GM23338 (cell line): ENCODE measurements around the gene EIF2B1. TPM values are rescaled to one million over a fixed set of nuclear protein-coding genes. Genes with fewer than 3 reads are reported as not detected.

Source experiments
- ATAC-seq: fragments of 200-7000 bp; cut with Tn5 transposase; 3 replicates; pipeline ENCODE4 v1.9.1; 2020
- DNase-seq: peaks from one replicate; pipeline ENCODE4 v3.0.0-alpha.2; 2015; ENCODE audit warnings: low spot score
- H2AFZ ChIP-seq: fragments of 200-600 bp; sonication (generic); 2 replicates; pipeline ENCODE4 v1.8.0; 2016; ENCODE audit warnings: antibody characterized with exemption, mild to moderate bottlenecking, moderate library complexity
- H3F3A ChIP-seq: fragments of 200-600 bp; sonication (generic); replicated peaks from 2 replicates; pipeline ENCODE4 v1.8.0; 2017; ENCODE audit warnings: antibody characterized with exemption, mixed run types, low read depth
- H3K27ac ChIP-seq: fragments of 200-600 bp; sonication (generic); 2 replicates; pipeline ENCODE4 v1.6.1; 2016; ENCODE audit warnings: low read depth
- H3K27me3 ChIP-seq: fragments of 200-600 bp; sonication (generic); 2 replicates; pipeline ENCODE4 v1.8.0; 2016; ENCODE audit warnings: mild to moderate bottlenecking, mixed run types, moderate library complexity; ENCODE audit not compliant: insufficient read depth
- H3K36me3 ChIP-seq: fragments of 200-600 bp; sonication (generic); 2 replicates; pipeline ENCODE4 v1.8.0; 2016; ENCODE audit warnings: mild to moderate bottlenecking; ENCODE audit not compliant: insufficient read depth
- H3K4me1 ChIP-seq: fragments of 200-600 bp; sonication (generic); 2 replicates; pipeline ENCODE4 v1.8.0; 2016; ENCODE audit warnings: mild to moderate bottlenecking, moderate library complexity; ENCODE audit not compliant: insufficient read depth
- H3K4me2 ChIP-seq: fragments of 200-600 bp; sonication (generic); 2 replicates; pipeline ENCODE4 v1.7.1; 2017; ENCODE audit warnings: mixed run types
- H3K4me3 ChIP-seq: fragments of 200-600 bp; sonication (generic); 2 replicates; pipeline ENCODE4 v1.6.1; 2016; ENCODE audit warnings: mixed run types
- H3K79me2 ChIP-seq: fragments of 200-600 bp; sonication (generic); replicated peaks from 2 replicates; pipeline ENCODE4 v1.8.0; 2017; ENCODE audit warnings: mild to moderate bottlenecking; ENCODE audit not compliant: insufficient read depth
- H3K9me2 ChIP-seq: fragments of 200-600 bp; sonication (generic); 2 replicates; pipeline ENCODE4 v1.8.0; 2017; ENCODE audit not compliant: insufficient read depth
- H4K20me1 ChIP-seq: fragments of 200-600 bp; sonication (generic); replicated peaks from 2 replicates; pipeline ENCODE4 v1.8.0; 2017; ENCODE audit warnings: mild to moderate bottlenecking; ENCODE audit not compliant: insufficient read depth
- H3K27ac Mint-ChIP-seq: 2 replicates; pipeline ENCODE4 v1.8.0; 2020; ENCODE audit warnings: inconsistent platforms, mild to moderate bottlenecking, moderate library complexity, mixed read lengths
- H3K27me3 Mint-ChIP-seq: 3 replicates; pipeline ENCODE4 v1.8.0; 2022; ENCODE audit warnings: low read depth, mild to moderate bottlenecking, moderate library complexity, mixed read lengths, inconsistent platforms; ENCODE audit not compliant: insufficient read depth, poor library complexity
- H3K36me3 Mint-ChIP-seq: 3 replicates; pipeline ENCODE4 v1.8.0; 2021; ENCODE audit warnings: low read depth, mild to moderate bottlenecking, inconsistent platforms, moderate library complexity, mixed read lengths
- H3K4me1 Mint-ChIP-seq: 3 replicates; pipeline ENCODE4 v1.8.0; 2020; ENCODE audit warnings: mild to moderate bottlenecking, inconsistent platforms, mixed read lengths
- H3K4me3 Mint-ChIP-seq: 3 replicates; pipeline ENCODE4 v1.8.0; 2021; ENCODE audit warnings: moderate library complexity, mild to moderate bottlenecking, inconsistent platforms, mixed read lengths
- H3K9me3 Mint-ChIP-seq: 3 replicates; pipeline ENCODE4 v1.8.0; 2020; ENCODE audit warnings: moderate library complexity, mild to moderate bottlenecking, inconsistent platforms, mixed read lengths
- CREB1 ChIP-seq: fragments of 250-450 bp; sonication (Bioruptor Pico); IDR thresholded peaks from 2 replicates; pipeline ENCODE4 v1.5.0; 2020; ENCODE audit warnings: low read depth, mild to moderate bottlenecking, moderate library complexity
- CTCF ChIP-seq, 2 experiments: fragments of 200-600 bp in 1 of 2; sonication (generic) in 1 of 2; conservative IDR thresholded peaks; 2 replicates each; pipeline versions ENCODE4 v1.5.1 to v1.6.1; 2016 to 2017; ENCODE audit warnings: antibody characterized with exemption in 2 of 2, low read depth in 2 of 2, mild to moderate bottlenecking in 2 of 2, moderate library complexity in 1 of 2
- ETS1 ChIP-seq: IDR thresholded peaks from 2 replicates; pipeline ENCODE4 v1.6.1; 2016; ENCODE audit warnings: antibody characterized with exemption
- EZH2 ChIP-seq: fragments of 200-600 bp; sonication (generic); IDR thresholded peaks from one replicate; pipeline ENCODE4 v1.8.0; 2017; ENCODE audit warnings: antibody characterized with exemption, mild to moderate bottlenecking, low read depth; ENCODE audit not compliant: unreplicated experiment
- EZH2phosphoT487 ChIP-seq: fragments of 200-600 bp; sonication (generic); IDR thresholded peaks from one replicate; pipeline ENCODE4 v1.8.1; 2018; ENCODE audit warnings: antibody characterized with exemption; ENCODE audit not compliant: unreplicated experiment
- JUNB ChIP-seq: IDR thresholded peaks from one replicate; pipeline ENCODE4 v1.6.1; 2016; ENCODE audit warnings: antibody characterized with exemption; ENCODE audit not compliant: unreplicated experiment
- NANOG ChIP-seq: IDR thresholded peaks from 2 replicates; pipeline ENCODE4 v1.6.1; 2016; ENCODE audit warnings: antibody characterized with exemption, borderline replicate concordance
- POLR2AphosphoS5 ChIP-seq: IDR thresholded peaks from 2 replicates; pipeline ENCODE4 v1.6.1; 2016; ENCODE audit warnings: antibody characterized with exemption, low read depth
- REST ChIP-seq: IDR thresholded peaks from one replicate; pipeline ENCODE4 v1.6.1; 2018; ENCODE audit warnings: antibody characterized with exemption; ENCODE audit not compliant: unreplicated experiment
- STAT1 ChIP-seq: IDR thresholded peaks from one replicate; pipeline ENCODE4 v1.6.1; 2016; ENCODE audit warnings: antibody characterized with exemption; ENCODE audit not compliant: unreplicated experiment
- ZNF114 ChIP-seq: fragments of 250-450 bp; sonication (Bioruptor Pico); IDR thresholded peaks from 2 replicates; pipeline ENCODE4 v1.5.0; 2020; ENCODE audit warnings: mild to moderate bottlenecking, moderate library complexity
- ZNF331 ChIP-seq: fragments of 250-450 bp; sonication (Bioruptor Pico); IDR thresholded peaks from 2 replicates; pipeline ENCODE4 v1.5.0; 2020; ENCODE audit warnings: low read depth, mild to moderate bottlenecking, moderate library complexity
- ZNF462 ChIP-seq: fragments of 250-450 bp; sonication (Bioruptor Pico); IDR thresholded peaks from 2 replicates; pipeline ENCODE4 v1.5.0; 2020; ENCODE audit warnings: mild to moderate bottlenecking, moderate library complexity
- polyA plus RNA-seq: library from polyadenylated mRNA; unstranded; fragments of >200 nt; fragmentation: Nextera tagmentation; extraction: Ambion mirVana; gene quantifications from 2 replicates; pipeline ENCODE4 v1.2.1, GENCODE V29; 2016
- total RNA-seq: library from RNA; depleted of rRNA; stranded (reverse); fragments of >200 nt; shearing (Covaris generic); gene quantifications from 2 replicates; pipeline ENCODE4 v1.2.3, GENCODE V29; 2014

The EIF2B1 gene
- total and polyA plus RNA-seq, 2 experiments from 2014 or later: 33.5 to 117 TPM

- DNase-seq: no peak
- no peaks in the 10 kb centered on the region for H4K20me1 ChIP-seq
Measured at GRCh38 chr12:123576611-123577010, 56.9 kb downstream of the EIF2B1 start.

More at GRCh38 chr12:123576611-123577010, 56.9 kb downstream of the EIF2B1 start:
- Histone ChIP-seq H3K79me2 (no peaks in the 10 kb centered on the region), H3K27me3 (no peaks in the 10 kb centered on the region; the same call in 1 of the 2 replicates), H3K9me2 (no peaks in the 10 kb centered on the region), H3K4me3 (no peak overlapping the region), H3F3A (no peaks in the 10 kb centered on the region), H3K36me3 (no peaks in the 10 kb centered on the region), H2AFZ (no peak overlapping the region), H3K4me2 (no peak overlapping the region), H3K27ac (no peak overlapping the region), H3K4me1 (no peaks in the 10 kb centered on the region)
- Mint-ChIP-seq H3K4me1 (no peaks in the 10 kb centered on the region), H3K27me3 (peaks cover 2% of the 10 kb centered on the region), H3K9me3 (peaks cover 4% of the 10 kb centered on the region; the same call in 1 of the 3 replicates), H3K4me3 (no peak overlapping the region), H3K36me3 (peaks cover 7% of the 10 kb centered on the region; the same call in 2 of the 3 replicates), H3K27ac (no peak overlapping the region)
- TF ChIP-seq STAT1 (no peak), ZNF462 (CRISPR knock-in tag) (no peak), NANOG (no peak), ZNF331 (CRISPR knock-in tag) (no peak), JUNB (no peak), EZH2phosphoT487 (no peak), ETS1 (no peak), CREB1 (CRISPR knock-in tag) (no peak), POLR2AphosphoS5 (no peak), ZNF114 (CRISPR knock-in tag) (no peak), CTCF (conservative IDR thresholded peaks at IDR 0.05; ENCODE audit: low read depth in 2 of 2) (no peak), EZH2 (no peak), REST (no peak)
- no peak for ATAC-seq
